GM12872 (cell line): ENCODE measurements around the gene SMURF1.

Experiments used
- CTCF ChIP-seq: IDR thresholded peaks from 3 replicates; pipeline ENCODE4 v1.5.1; 2011; ENCODE audit warnings: low read depth, mild to moderate bottlenecking, low read length, moderate library complexity; ENCODE audit not compliant: insufficient read depth

The SMURF1 gene

GRCh38 chr7:99124236-99124635 is 19.7 kb downstream of the SMURF1 start:
- no peak for TF ChIP-seq CTCF

- no peak for TF ChIP-seq CTCF
Measured at GRCh38 chr7:99123571-99124033, 20.3 kb downstream of the SMURF1 start.

GRCh38 chr7:99122762-99123161 is 21.1 kb downstream of the SMURF1 start:
- TF ChIP-seq CTCF = no peak

- TF ChIP-seq CTCF = no peak
Measured at GRCh38 chr7:99121496-99122021, 22.3 kb downstream of the SMURF1 start.

GRCh38 chr7:99120916-99121315 is 23.0 kb downstream of the SMURF1 start:
- no peak for TF ChIP-seq CTCF

GRCh38 chr7:99120501-99120900 is 23.4 kb downstream of the SMURF1 start:
- TF ChIP-seq CTCF = no peak

- TF ChIP-seq CTCF = no peak
Measured at GRCh38 chr7:99118077-99118476, 25.8 kb downstream of the SMURF1 start.
